ENCODE data around the gene EFCAB13.

Gene EFCAB13

DNA sequence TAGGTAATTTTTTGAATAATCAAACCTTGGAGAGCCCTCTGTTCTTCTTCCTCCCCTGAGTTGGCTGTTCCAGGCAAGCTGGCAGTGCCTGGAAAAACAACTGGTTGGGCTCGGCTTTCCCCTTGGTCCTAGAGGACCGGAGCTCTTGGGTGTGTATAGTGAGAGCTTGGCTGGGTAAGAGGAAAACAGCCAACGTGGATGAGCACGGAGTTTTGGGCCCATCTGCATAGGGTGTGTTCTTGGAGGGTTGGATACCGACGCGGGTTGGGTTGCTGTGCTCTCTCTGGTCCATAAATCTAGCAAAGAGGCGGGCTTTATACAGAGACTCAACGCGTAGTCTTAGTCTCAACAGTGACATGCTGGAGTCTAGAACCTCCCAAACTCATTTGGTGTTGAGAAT lies 46.9 kb upstream of the EFCAB13 start:
- no peak for TF ChIP-seq POLR2AphosphoS5 (IDR thresholded peaks at IDR 0.05; ENCODE audit: low read depth, low read length)
- no peak for TF ChIP-seq TAF1 (IDR thresholded peaks at IDR 0.05; ENCODE audit: borderline replicate concordance, insufficient read depth, low read length)
- 0 out of 4 replicates have a peak, but pooled peaks of 1 of the 2 experiments have one; percentile 19 for TF ChIP-seq REST (IDR thresholded peaks at IDR 0.05; ENCODE audit: insufficient read depth in 1 of 2, low read depth in 2 of 2, low read length in 2 of 2)
- TF ChIP-seq FOXP2 (optimal IDR thresholded peaks at IDR 0.05; ENCODE audit: borderline replicate concordance, extremely low read depth, extremely low read length, insufficient read depth), result no peak
- no peak for TF ChIP-seq SIN3A (IDR thresholded peaks at IDR 0.05; ENCODE audit: borderline replicate concordance, insufficient read depth, low read length)

DNA sequence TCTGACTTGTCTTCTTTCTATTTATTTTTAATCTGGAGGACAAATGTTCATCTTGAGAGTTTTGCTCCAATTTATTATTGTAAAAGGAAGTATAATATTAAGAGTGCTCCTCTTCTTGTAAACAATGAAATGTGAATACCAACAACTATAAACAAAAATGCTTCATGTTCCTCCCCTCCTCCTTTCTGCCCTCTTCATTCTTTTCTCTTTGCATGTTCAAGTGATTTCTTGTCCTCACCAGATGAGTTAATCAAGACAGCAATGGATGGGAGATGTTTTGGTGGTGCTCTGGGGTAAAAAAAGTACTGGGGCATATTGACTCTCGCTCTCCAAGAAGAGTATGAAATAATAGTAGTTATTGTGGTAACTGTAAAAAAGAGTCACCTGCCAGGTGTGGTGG lies 45.8 kb upstream of the EFCAB13 start:
- no peak for TF ChIP-seq REST (IDR thresholded peaks at IDR 0.05; ENCODE audit: insufficient read depth in 1 of 2, low read depth in 2 of 2, low read length in 2 of 2)
- TF ChIP-seq TAF1 (IDR thresholded peaks at IDR 0.05; ENCODE audit: borderline replicate concordance, insufficient read depth, low read length), result no peak
- no peak for TF ChIP-seq SIN3A (IDR thresholded peaks at IDR 0.05; ENCODE audit: borderline replicate concordance, insufficient read depth, low read length)
- no peak for TF ChIP-seq POLR2AphosphoS5 (IDR thresholded peaks at IDR 0.05; ENCODE audit: low read depth, low read length)
- TF ChIP-seq FOXP2 (optimal IDR thresholded peaks at IDR 0.05; ENCODE audit: borderline replicate concordance, extremely low read depth, extremely low read length, insufficient read depth), result no peak

GRCh38 chr17:47278561-47278960 lies 45.2 kb upstream of the EFCAB13 start:
- TF ChIP-seq POLR2AphosphoS5 (IDR thresholded peaks at IDR 0.05; ENCODE audit: low read depth, low read length) (no peak), FOXP2 (optimal IDR thresholded peaks at IDR 0.05; ENCODE audit: borderline replicate concordance, extremely low read depth, extremely low read length, insufficient read depth) (no peak), REST (IDR thresholded peaks at IDR 0.05; ENCODE audit: insufficient read depth in 1 of 2, low read depth in 2 of 2, low read length in 2 of 2) (no peak), TAF1 (IDR thresholded peaks at IDR 0.05; ENCODE audit: borderline replicate concordance, insufficient read depth, low read length) (no peak), SIN3A (IDR thresholded peaks at IDR 0.05; ENCODE audit: borderline replicate concordance, insufficient read depth, low read length) (no peak)

DNA sequence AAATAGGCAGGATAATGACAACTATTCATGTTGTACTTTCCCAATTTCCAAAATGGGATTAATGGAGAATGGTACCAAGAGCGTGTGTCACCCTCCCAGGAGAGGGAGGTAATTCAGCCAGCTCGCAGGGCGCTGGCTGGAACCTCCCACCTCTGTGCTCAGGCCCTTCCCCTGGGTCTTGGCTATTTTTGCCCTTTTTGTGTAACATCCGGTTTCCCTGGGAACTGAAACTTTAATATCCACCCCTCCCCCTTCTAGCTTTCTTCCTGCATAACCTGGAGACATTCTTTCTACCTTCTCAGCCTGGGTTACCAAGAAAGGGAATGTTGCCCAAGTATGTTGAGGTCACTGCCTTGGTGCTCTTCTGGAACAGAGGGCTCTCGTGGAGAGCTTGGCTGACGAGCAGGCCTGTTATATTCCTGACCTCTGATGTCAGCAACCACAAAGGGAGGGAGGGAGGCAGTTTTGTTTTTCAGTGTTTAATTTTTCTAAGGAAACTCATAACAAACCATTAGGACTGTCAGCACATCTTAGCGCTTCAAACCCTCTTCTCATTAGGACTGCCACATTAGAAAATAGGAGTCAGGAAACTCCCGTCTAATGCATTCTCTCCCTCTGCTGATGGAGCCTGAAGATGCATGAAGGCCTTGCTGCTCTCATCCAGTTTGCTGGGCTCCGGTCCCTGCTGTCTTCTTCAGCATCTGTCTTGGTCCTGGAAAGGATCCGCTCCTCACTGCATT lies 44.5 kb upstream of the EFCAB13 start:
- TF ChIP-seq FOXP2 (optimal IDR thresholded peaks at IDR 0.05; ENCODE audit: borderline replicate concordance, extremely low read depth, extremely low read length, insufficient read depth) (no peak), TAF1 (IDR thresholded peaks at IDR 0.05; ENCODE audit: borderline replicate concordance, insufficient read depth, low read length) (no peak; the same call in 1 of the 2 replicates), POLR2AphosphoS5 (IDR thresholded peaks at IDR 0.05; ENCODE audit: low read depth, low read length) (no peak), REST (IDR thresholded peaks at IDR 0.05; ENCODE audit: insufficient read depth in 1 of 2, low read depth in 2 of 2, low read length in 2 of 2) (no peak), SIN3A (IDR thresholded peaks at IDR 0.05; ENCODE audit: borderline replicate concordance, insufficient read depth, low read length) (no peak)

All from PFSK-1 (cell line).